ENCODE data around the gene RALBP1.
"Not testable (repeated sequence)": the region's sequence is repeated elsewhere in the genome, so short reads cannot be mapped to it uniquely, and the experiment has no call there.

The RALBP1 gene

GRCh38 chr18:9474983-9475642, at the start of gene RALBP1:
Gene RALBP1 (plus strand): TSS chr18:9475513. CDS start chr18:9513046, 37,533 bp downstream.
- peak; percentile 100 for DNase-seq (ENCODE audit: low read depth, low spot score)

GRCh38 chr18:9426753-9427152, 48.6 kb upstream of the RALBP1 start:
- DNase-seq (ENCODE audit: low read depth, low spot score) = no peak

- no peak for DNase-seq (ENCODE audit: low read depth, low spot score)
Measured at GRCh38 chr18:9428301-9428706, 47.0 kb upstream of the RALBP1 start.

GRCh38 chr18:9428862-9429661, 46.3 kb upstream of the RALBP1 start:
- no peak for DNase-seq (ENCODE audit: low read depth, low spot score)

GRCh38 chr18:9429662-9429993, 45.7 kb upstream of the RALBP1 start:
- DNase-seq (ENCODE audit: low read depth, low spot score) = no peak

- not testable (repeated sequence) for DNase-seq (ENCODE audit: low read depth, low spot score)
Measured at GRCh38 chr18:9430315-9430714, 45.0 kb upstream of the RALBP1 start.

- no peak for DNase-seq (ENCODE audit: low read depth, low spot score)
Measured at GRCh38 chr18:9431296-9431695, 44.0 kb upstream of the RALBP1 start.

GRCh38 chr18:9433122-9433521, 42.2 kb upstream of the RALBP1 start:
- not testable (repeated sequence) for DNase-seq (ENCODE audit: low read depth, low spot score)

GRCh38 chr18:9433671-9434121, 41.6 kb upstream of the RALBP1 start:
- DNase-seq (ENCODE audit: low read depth, low spot score) = no peak

GRCh38 chr18:9434122-9434701, 41.1 kb upstream of the RALBP1 start:
- no peak for DNase-seq (ENCODE audit: low read depth, low spot score)

- DNase-seq (ENCODE audit: low read depth, low spot score) = no peak
Measured at GRCh38 chr18:9435041-9435440, 40.3 kb upstream of the RALBP1 start.

GRCh38 chr18:9436206-9436929, 38.9 kb upstream of the RALBP1 start:
- no peak for DNase-seq (ENCODE audit: low read depth, low spot score)

- no peak for DNase-seq (ENCODE audit: low read depth, low spot score)
Measured at GRCh38 chr18:9437021-9437437, 38.3 kb upstream of the RALBP1 start.

GRCh38 chr18:9437672-9438071, 37.6 kb upstream of the RALBP1 start:
- DNase-seq (ENCODE audit: low read depth, low spot score) = no peak

GRCh38 chr18:9441061-9441460, 34.3 kb upstream of the RALBP1 start:
- no peak for DNase-seq (ENCODE audit: low read depth, low spot score)

- DNase-seq (ENCODE audit: low read depth, low spot score) = no peak
Measured at GRCh38 chr18:9444549-9444948, 30.8 kb upstream of the RALBP1 start.

GRCh38 chr18:9446839-9447238, 28.5 kb upstream of the RALBP1 start:
- DNase-seq (ENCODE audit: low read depth, low spot score) = no peak

- DNase-seq (ENCODE audit: low read depth, low spot score) = no peak
Measured at GRCh38 chr18:9447334-9447733, 28.0 kb upstream of the RALBP1 start.

GRCh38 chr18:9449600-9450414, 25.5 kb upstream of the RALBP1 start:
- no peak for DNase-seq (ENCODE audit: low read depth, low spot score)

GRCh38 chr18:9450920-9451319, 24.4 kb upstream of the RALBP1 start:
- DNase-seq (ENCODE audit: low read depth, low spot score) = not testable (repeated sequence)

GRCh38 chr18:9453283-9453682, 22.0 kb upstream of the RALBP1 start:
- DNase-seq (ENCODE audit: low read depth, low spot score) = no peak
